GM19043 (cell line): Measurements from ENCODE around the gene LSG1.
A peak's percentile ranks its signal among the peaks of the same experiment; 100 is the strongest.
"Not testable (repeated sequence)": the region's sequence is repeated elsewhere in the genome, so short reads cannot be mapped to it uniquely, and the experiment has no call there.

Source experiments
- ATAC-seq: cut with Tn5 transposase; IDR thresholded peaks from one replicate; pipeline ENCODE4 v1.9.1; 2021; ENCODE audit warnings: low read depth; ENCODE audit not compliant: unreplicated experiment

The LSG1 gene

GRCh38 chr3:194658477-194659242, 13.3 kb downstream of the LSG1 start:
- ATAC-seq: no peak

- no peak for ATAC-seq
Observed at GRCh38 chr3:194657439-194657838, 14.6 kb downstream of the LSG1 start.

- ATAC-seq: peak; percentile 77
Observed at GRCh38 chr3:194654443-194654842, 17.5 kb downstream of the LSG1 start.

DNA sequence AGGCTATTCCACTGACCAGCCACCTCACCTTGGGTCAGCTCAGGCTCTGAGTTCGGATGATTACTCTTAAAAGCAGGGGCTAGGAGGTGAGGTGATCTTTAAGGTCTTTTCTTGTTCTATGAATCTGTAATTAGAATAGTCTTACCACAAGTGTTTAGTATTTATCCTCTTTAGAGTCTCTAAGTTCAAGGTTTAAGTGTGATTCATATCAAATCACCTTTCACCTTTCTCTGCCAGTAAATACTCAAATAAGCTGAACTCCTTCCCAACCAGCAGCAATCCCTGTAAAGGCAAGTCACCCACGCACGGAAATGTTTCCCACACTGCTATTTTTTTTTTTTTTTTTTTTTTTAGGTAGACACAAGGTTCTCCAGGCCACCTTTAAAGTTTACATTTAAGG, 24.2 kb downstream of the LSG1 start:
- no peak for ATAC-seq

DNA sequence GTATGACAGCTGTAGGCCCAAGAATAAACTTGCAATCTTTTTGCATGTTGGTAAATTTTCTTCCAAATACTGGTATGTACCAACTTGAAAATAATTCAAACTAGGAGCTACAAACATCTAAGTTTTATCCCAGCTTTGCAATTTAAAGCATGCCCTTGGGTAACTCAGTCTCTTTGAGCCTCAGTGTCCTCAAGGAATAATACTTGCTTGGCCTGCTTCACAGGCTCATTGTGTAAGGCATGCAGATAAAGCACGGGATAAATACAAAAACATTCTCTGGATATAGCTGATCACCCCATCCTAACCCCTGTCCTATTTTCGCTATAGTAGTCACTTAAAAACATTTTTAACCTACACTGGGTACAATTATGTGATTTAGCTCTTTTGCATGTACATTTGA, 29.2 kb downstream of the LSG1 start:
- ATAC-seq: no peak

DNA sequence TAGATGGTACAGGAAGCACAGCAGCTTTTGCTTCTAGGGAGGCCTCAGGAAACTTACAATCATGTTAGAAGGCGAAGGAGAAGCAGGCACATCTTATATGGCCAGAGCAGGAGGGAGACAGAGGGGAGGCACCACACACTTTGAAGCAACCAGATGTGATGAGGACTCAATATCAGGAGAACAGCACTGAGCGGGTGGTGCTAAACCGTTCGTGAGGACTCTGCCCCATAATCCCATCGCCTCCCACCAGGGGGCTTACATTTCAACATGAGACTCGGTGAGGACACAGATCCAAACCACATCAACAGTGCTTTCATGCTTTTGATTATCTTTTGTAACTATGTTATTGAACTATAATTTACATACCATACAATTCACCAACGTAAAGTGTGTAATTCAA, 31.2 kb downstream of the LSG1 start:
- no peak for ATAC-seq

- ATAC-seq: no peak
Observed at GRCh38 chr3:194638991-194639605, 32.9 kb downstream of the LSG1 start.

- no peak for ATAC-seq
Observed at GRCh38 chr3:194637541-194638400, 34.2 kb downstream of the LSG1 start.

DNA sequence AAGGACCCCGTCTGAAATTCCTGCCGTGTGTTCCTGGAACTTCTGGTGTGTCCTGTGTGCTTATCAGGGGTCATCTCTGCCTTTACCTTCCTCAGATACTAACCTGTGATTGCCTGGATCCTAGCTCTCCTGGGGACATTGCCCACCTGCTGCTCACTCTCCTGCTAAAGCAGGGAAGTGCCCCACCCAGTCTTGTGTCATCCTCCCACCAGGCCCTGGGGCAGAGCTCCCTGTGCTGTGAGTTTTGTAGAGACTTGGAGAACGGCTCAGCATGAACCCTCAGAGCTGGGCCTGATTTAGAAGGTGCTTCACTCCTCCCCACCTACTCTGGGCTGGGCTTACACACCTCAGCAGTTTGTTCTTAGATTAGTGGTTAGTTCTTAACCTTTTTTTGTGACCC, 34.9 kb downstream of the LSG1 start:
- no peak for ATAC-seq

DNA sequence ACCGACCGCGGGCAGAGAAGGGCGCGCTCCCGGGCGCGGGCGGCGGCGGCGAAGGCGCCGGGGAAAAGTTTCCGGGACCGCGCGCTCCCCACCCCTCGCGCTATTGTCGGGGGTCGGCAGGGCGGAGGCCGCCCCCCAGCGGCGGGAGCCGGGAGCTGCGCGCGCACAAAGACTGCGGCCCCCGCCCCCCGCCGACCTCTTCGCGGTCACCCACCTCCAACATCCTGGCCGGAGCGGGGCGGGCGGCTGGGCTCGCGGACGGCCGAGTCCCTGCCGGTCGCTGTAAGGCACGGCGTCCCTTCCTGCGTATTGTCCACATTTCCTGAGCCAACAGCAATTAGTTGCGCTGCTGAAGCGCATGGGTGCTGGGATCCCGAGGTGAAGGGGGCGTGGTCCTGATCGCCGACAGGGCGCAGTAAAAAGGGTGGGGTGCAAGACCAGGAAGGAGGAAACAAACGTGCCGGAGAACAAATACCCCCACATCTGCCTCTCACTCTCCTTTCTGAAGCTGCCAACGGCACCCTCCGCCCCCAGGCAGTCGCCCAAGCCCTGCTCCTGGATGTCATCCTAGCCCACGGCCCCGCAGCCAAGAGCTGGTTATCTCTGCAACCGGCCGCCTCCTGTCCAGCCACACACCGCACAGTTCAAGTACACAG, 38.5 kb downstream of the LSG1 start, which contains the start of gene TMEM44:
TSS of gene TMEM44 (minus strand) at position 71 of the 656 bp plus-strand sequence. CDS start 204 bp downstream, outside the sequence.
- ATAC-seq: peak; percentile 67

GRCh38 chr3:194632809-194633348, 39.1 kb downstream of the LSG1 start:
- peak; percentile 51 for ATAC-seq

DNA sequence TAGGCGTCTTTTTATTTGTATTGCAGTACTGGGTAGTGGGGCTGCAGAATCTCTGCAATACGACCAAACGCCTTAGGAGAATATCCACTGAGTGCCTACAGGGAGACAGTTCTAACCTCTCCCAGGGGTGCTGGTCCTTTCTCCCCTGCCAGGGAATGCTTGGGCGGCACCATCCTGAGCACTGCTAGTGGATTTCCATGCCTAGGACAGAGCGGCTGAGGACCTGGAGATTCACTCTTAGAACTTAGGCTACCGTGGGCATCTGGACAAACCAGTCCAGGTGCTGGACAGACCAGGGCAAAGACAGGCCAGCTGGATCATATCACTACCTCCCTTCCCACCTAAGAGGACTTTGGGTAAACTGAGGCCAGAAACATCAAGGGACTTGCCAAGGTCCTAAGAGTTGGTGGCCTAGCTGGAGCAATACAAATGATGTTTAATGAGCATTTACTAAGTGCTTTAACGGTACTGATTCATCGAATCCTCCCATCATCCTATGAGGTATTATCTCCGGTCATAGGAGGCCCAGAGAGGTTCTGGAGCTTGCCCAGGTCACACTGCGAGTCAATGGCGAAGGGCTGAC, 39.7 kb downstream of the LSG1 start:
- no peak for ATAC-seq

GRCh38 chr3:194631696-194632095, 40.3 kb downstream of the LSG1 start:
- ATAC-seq: no peak

- not testable (repeated sequence) for ATAC-seq
Observed at GRCh38 chr3:194630681-194631080, 41.3 kb downstream of the LSG1 start.

GRCh38 chr3:194624956-194625355, 47.0 kb downstream of the LSG1 start:
- no peak for ATAC-seq

GRCh38 chr3:194623449-194624290, 48.3 kb downstream of the LSG1 start:
- no peak for ATAC-seq

- no peak for ATAC-seq
Observed at GRCh38 chr3:194622621-194623340, 49.2 kb downstream of the LSG1 start.

DNA sequence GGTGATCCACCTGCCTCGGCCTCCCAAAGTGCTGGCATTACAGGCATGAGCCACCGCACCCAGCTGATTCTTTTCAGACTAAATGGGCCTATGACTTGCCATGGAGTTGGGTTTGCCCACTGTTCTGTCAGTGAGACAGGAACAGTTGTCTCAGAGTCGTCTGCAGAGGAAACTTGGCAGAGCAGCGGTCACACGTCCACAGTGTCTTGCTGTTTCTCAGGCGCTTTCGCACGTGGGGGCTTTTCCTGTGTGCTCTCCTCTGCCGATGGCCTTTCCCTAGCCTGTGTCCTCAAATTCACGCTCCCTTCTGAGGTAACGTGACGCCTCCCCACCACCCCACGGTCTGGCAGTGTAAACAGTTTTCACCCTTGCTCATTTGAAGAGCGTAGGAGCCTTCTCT, 50.0 kb downstream of the LSG1 start:
- ATAC-seq: no peak

GRCh38 chr3:194620196-194620595, 51.8 kb downstream of the LSG1 start:
- ATAC-seq: no peak
